ENCODE measurements around the gene TEP1.

Gene TEP1

GRCh38 chr14:20333494-20333841, 79.8 kb downstream of the TEP1 start:
- no peak for DNase-seq

DNA sequence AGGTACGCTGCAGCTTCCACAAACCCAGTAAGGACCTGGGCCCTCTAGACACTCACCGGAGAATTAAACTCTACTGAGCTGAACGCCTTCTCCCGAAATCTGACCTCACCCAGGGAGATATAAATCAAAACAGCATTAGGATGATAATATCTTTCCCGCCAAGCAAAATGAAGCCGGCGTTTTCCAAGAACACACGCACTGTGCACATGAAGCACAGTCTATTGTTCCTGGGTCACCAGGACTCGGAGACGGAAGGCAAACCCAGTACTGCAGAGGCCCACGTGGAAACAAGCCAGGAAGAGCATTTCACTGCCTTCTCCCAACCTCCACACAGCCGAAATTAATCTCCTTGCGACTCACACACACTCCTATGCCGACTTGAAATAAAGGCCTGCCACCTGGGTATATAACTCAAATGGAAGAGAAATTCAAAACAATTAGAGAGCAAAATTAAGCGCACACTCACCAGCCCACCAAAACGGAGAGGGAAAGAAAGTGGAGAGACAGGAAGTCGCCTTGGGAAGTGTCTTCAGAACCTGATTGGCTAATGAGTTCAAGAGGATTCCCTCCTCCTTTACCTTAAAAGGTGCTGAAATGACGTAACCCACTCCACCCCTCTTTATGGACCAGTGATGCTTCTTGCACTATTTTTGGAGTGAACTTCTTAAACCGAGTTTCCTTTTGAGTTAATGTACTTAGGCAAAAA, 80.4 kb downstream of the TEP1 start, which contains the start of gene CCNB1IP1:
TSS of gene CCNB1IP1 (minus strand) at position 492 of the 706 bp plus-strand sequence. CDS start 16,756 bp downstream, outside the sequence.
- DNase-seq: peak; percentile 77

GRCh38 chr14:20332431-20332787, 80.9 kb downstream of the TEP1 start:
- no peak for DNase-seq

DNA sequence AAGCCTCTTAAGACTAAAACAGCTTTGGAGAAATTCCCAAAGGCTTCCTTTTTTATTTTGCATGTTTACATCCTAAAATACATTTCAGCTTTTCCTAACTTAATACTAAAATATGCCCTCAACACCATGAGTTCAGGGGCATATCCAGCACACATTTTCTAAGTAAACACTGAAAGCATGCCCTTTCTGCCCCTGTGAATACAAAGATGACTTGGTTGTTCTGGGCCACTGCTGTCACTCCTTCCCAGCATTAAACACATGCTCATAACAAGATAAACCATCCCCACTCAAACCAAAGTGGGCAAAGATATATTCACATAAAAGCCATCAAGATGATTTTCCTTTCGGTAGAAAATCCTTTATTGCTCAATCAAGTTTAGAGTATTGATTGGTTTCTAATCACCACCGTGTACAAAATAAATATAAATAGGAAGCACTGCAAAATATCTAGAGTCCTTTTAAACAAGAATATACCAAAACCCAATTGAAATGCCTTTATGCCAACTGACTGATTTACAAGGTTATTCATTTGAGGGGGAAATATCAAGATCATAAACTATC, 82.2 kb downstream of the TEP1 start:
- no peak for DNase-seq

GRCh38 chr14:20329355-20329754, 83.9 kb downstream of the TEP1 start:
- DNase-seq: no peak

DNA sequence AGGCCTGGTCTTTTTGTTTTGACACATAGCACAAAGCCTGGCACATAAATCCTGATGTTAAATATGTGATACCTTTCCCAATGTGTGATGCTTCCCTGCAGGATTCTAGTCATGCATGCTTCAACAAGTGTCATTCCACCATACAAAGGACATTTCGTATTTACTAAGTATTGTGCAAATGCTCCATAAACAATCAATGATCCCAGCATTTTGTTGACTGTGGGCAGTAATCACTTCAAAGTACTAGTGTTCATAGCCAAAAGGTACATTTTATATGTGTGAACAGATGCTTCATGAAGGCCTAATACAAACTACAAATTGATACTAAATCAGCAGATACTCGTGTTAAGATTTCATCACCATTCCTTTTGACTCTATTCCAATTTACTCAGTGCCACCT, 84.6 kb downstream of the TEP1 start:
- no peak for DNase-seq

GRCh38 chr14:20327005-20327869, 86.1 kb downstream of the TEP1 start:
- DNase-seq: peak; percentile 55

DNA sequence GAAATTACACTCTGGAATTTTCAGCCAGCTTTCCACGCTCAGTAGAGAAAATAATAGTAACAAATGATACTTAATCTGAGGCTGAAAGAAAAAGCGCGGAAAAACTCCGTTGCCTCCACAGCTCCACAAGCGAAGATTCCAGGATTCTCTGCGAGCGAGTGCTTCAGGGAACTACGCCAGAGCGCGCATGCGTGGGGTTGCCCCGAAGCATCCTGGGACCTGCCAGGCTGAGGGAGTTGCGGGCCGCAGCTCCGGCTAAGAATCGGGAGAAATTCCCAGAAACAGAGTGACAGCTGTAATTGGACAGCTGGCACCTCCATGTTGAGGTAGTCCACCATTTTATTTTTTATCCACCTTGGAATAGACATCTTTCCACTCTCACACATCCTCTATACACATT, 95.6 kb downstream of the TEP1 start:
- DNase-seq: no peak
